Keratinocyte (primary cell): ENCODE results near the gene TUSC2. TPM values are rescaled to one million over a fixed set of nuclear protein-coding genes. Genes with fewer than 3 reads are reported as not detected.

Experiments used
- DNase-seq: peaks from one replicate; pipeline ENCODE4 v3.0.0-alpha.2; 2011; ENCODE audit warnings: low read depth, missing footprints, low spot score
- FAIRE-seq: peaks from 2 replicates; lab custom pipeline; 2011; peaks lifted over from hg19 to GRCh38; lab: Jason Lieb, UNC
- H2AFZ ChIP-seq: 2 replicates; pipeline ENCODE4 v1.6.0; 2012; ENCODE audit warnings: low read length, control low read depth, inconsistent platforms; ENCODE audit not compliant: control insufficient read depth
- H3K27ac ChIP-seq: 2 replicates; pipeline ENCODE4 v1.5.1; 2011; ENCODE audit warnings: low read length; ENCODE audit not compliant: control insufficient read depth, insufficient read depth
- H3K27me3 ChIP-seq: 3 replicates; pipeline ENCODE4 v1.6.0; 2011; ENCODE audit warnings: low read length; ENCODE audit not compliant: control insufficient read depth, insufficient read depth; ENCODE audit errors: extremely low read depth
- H3K36me3 ChIP-seq, 2 experiments: 2 replicates in 1 of 2; 3 replicates in 1 of 2; pipeline ENCODE4 v1.5.1; 2011; ENCODE audit warnings: low read length in 2 of 2, mild to moderate bottlenecking in 1 of 2; ENCODE audit not compliant: control insufficient read depth in 2 of 2, insufficient read depth in 2 of 2; ENCODE audit errors: extremely low read depth in 1 of 2
- H3K4me1 ChIP-seq: 3 replicates; pipeline ENCODE4 v1.5.1; 2011; ENCODE audit warnings: low read length; ENCODE audit not compliant: control insufficient read depth, insufficient read depth; ENCODE audit errors: extremely low read depth
- H3K4me2 ChIP-seq: 3 replicates; pipeline ENCODE4 v1.6.0; 2011; ENCODE audit warnings: low read depth, low read length; ENCODE audit not compliant: control insufficient read depth, insufficient read depth; ENCODE audit errors: extremely low read depth
- H3K4me3 ChIP-seq, 3 experiments: fragments of 200-600 bp in 1 of 3; sonication (generic) in 1 of 3; 2 replicates in 2 of 3; 3 replicates in 1 of 3; pipeline ENCODE4 v1.5.1; 2011 to 2016; ENCODE audit warnings: low read length in 3 of 3, mild to moderate bottlenecking in 3 of 3, control low read depth in 2 of 3, inconsistent platforms in 1 of 3, low read depth in 1 of 3, mixed read lengths in 1 of 3, mixed run types in 1 of 3, moderate library complexity in 1 of 3; ENCODE audit not compliant: control insufficient read depth in 2 of 3, insufficient read depth in 2 of 3; ENCODE audit errors: extremely low read depth in 1 of 3
- H3K79me2 ChIP-seq: 2 replicates; pipeline ENCODE4 v1.6.0; 2012; ENCODE audit warnings: low read length; ENCODE audit not compliant: control insufficient read depth, insufficient read depth
- H3K9ac ChIP-seq: 3 replicates; pipeline ENCODE4 v1.6.0; 2011; ENCODE audit warnings: low read length; ENCODE audit not compliant: control insufficient read depth, insufficient read depth; ENCODE audit errors: extremely low read depth
- H3K9me1 ChIP-seq: 3 replicates; pipeline ENCODE4 v1.6.0; 2011; ENCODE audit warnings: low read length; ENCODE audit not compliant: control insufficient read depth, insufficient read depth; ENCODE audit errors: extremely low read depth
- H3K9me3 ChIP-seq: 2 replicates; pipeline ENCODE4 v1.5.1; 2012; ENCODE audit warnings: low read depth, low read length; ENCODE audit not compliant: control insufficient read depth
- H4K20me1 ChIP-seq: 3 replicates; pipeline ENCODE4 v1.6.0; 2011; ENCODE audit warnings: low read length; ENCODE audit not compliant: control insufficient read depth, insufficient read depth; ENCODE audit errors: extremely low read depth
- EZH2 ChIP-seq: IDR thresholded peaks from one replicate; pipeline ENCODE4 v1.6.1; 2012; ENCODE audit warnings: inconsistent platforms, mild to moderate bottlenecking, low read length, moderate library complexity
- dilution Hi-C: fragments of 300-500 bp; cut with MboI; formaldehyde crosslinking; loops from one replicate; pipeline ENCODE4 v1.7.0; 2020; ENCODE audit warnings: low sequenced_read_pairs; ENCODE audit not compliant: extremely low pct_ligation_motif_present
- polyA plus RNA-seq, 5 experiments: library from polyadenylated mRNA; depleted of rRNA in 3 of 5; stranded (reverse) in 3 of 5; stranded (forward) in 1 of 5; unstranded in 1 of 5; fragments of >200 nt; gene quantifications; 1 replicate in 1 of 5; 2 replicates in 3 of 5; 3 replicates in 1 of 5; pipeline versions ENCODE4 v1.2.1 to v1.2.3, GENCODE V29; 2011 to 2012; ENCODE audit warnings: missing spikeins in 2 of 5, low read depth in 1 of 5, low replicate concordance in 1 of 5
- TF ChIP-seq, protein P1 (sequence below), 3 experiments: IDR thresholded peaks in 1 of 3; conservative IDR thresholded peaks in 1 of 3; optimal IDR thresholded peaks in 1 of 3; 2 replicates in 2 of 3; 3 replicates in 1 of 3; pipeline versions ENCODE3 to v1.5.1; 2011; ENCODE audit warnings: low read length in 3 of 3, mild to moderate bottlenecking in 3 of 3, moderate library complexity in 2 of 3, control low read depth in 1 of 3, inconsistent platforms in 1 of 3; ENCODE audit not compliant: insufficient read depth in 2 of 3; ENCODE audit errors: extremely low read depth in 1 of 3

Gene TUSC2
- polyA plus RNA-seq, 1 donor (not counting 4 experiments of a cell fraction or from before 2014, with no cell fraction given) = 30.5 TPM

- no peaks in the 10 kb centered on the region for H3K27me3 ChIP-seq
- no peak for DNase-seq
- H3K9me1 ChIP-seq = peaks cover 2% of the 10 kb centered on the region
- peaks cover 44% of the 10 kb centered on the region for H3K79me2 ChIP-seq
- dilution Hi-C loops = no loop called here
- H4K20me1 ChIP-seq = peaks cover 6% of the 10 kb centered on the region
- H3K36me3 ChIP-seq = peaks cover 14 to 21% of the 10 kb centered on the region in 2 experiments
- peaks cover 28% of the 10 kb centered on the region for H3K4me1 ChIP-seq
- H3K4me2 ChIP-seq = peak overlapping the region; percentile 88
- no peak for TF ChIP-seq EZH2
- TF ChIP-seq, protein P1, sequence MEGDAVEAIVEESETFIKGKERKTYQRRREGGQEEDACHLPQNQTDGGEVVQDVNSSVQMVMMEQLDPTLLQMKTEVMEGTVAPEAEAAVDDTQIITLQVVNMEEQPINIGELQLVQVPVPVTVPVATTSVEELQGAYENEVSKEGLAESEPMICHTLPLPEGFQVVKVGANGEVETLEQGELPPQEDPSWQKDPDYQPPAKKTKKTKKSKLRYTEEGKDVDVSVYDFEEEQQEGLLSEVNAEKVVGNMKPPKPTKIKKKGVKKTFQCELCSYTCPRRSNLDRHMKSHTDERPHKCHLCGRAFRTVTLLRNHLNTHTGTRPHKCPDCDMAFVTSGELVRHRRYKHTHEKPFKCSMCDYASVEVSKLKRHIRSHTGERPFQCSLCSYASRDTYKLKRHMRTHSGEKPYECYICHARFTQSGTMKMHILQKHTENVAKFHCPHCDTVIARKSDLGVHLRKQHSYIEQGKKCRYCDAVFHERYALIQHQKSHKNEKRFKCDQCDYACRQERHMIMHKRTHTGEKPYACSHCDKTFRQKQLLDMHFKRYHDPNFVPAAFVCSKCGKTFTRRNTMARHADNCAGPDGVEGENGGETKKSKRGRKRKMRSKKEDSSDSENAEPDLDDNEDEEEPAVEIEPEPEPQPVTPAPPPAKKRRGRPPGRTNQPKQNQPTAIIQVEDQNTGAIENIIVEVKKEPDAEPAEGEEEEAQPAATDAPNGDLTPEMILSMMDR (optimal IDR thresholded peaks at IDR 0.05 in 1 of 3, IDR thresholded peaks at IDR 0.05 in 1 of 3, conservative IDR thresholded peaks at IDR 0.05 in 1 of 3; ENCODE audit: extremely low read depth in 1 of 3, insufficient read depth in 2 of 3, low read length in 3 of 3) = no peak
- no peaks in the 10 kb centered on the region for H3K9me3 ChIP-seq
- H3K27ac ChIP-seq = no peak overlapping the region
- H3K9ac ChIP-seq = no peak overlapping the region
- FAIRE-seq = peak; percentile 41
- peak overlapping the region; percentile 72 for H2AFZ ChIP-seq
- peak overlapping the region in 1 of 3 experiments; percentile 78 for H3K4me3 ChIP-seq
Measured at GRCh38 chr3:50359760-50360110, 31.7 kb upstream of the TUSC2 start.

DNA sequence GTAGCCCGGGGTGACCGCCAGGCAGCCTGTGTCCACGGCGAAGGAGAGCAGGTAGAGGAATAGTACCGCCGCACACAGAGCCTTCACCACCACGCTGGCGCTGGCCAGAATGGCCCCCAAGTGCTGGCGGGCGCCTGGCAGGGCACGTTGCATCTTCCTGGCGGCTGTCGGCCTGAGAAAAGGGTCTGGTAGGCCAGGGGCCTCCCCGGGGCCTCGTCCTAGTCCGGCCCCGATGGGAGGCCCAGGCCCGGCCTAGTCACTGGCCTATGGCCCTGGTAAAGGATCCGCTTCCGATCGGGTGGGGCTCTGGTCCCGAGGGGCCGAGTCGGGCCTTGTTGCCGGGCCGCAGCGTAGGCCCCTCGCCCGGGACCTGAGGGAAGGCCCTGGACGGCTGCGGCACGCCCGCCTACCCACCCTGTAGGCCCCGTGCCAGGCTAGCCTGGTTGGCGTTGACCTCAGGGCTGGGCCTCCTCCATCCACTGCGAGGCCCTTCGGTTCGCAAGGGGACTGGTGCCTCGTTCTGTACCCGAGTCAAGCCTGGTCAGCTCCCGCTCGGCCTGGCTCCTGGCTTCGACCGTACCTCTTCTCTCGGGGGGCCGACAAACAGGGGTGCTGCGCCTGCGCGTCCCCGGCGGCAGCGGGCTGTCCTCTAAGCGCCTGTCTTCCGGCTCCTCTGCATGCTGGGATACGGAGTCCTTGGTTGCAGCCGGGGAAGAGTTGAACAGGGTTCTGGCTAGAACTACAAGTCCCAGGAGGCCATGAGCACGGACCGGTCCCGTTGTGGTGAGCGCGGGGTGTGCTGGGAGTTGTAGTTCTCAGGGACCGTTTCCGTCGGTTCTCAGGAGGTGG is 31.1 kb upstream of the TUSC2 start, which contains the start of gene TMEM115:
Gene TMEM115, minus strand, starts transcription at position 611 of the 849 bp plus-strand sequence. Its CDS starts 458 bp downstream, at position 153.
- H4K20me1 ChIP-seq = peaks cover 6% of the 10 kb centered on the region
- H3K79me2 ChIP-seq = peaks cover 44% of the 10 kb centered on the region
- H3K27ac ChIP-seq = peak within 1 kb of the TSS; percentile 85
- peaks cover 2% of the 10 kb centered on the region for H3K9me1 ChIP-seq
- DNase-seq (peak; percentile 95), FAIRE-seq (peak; percentile 85)
- dilution Hi-C loops = no loop called here
- TF ChIP-seq, protein P1 (optimal IDR thresholded peaks at IDR 0.05 in 1 of 3, IDR thresholded peaks at IDR 0.05 in 1 of 3, conservative IDR thresholded peaks at IDR 0.05 in 1 of 3; ENCODE audit: extremely low read depth in 1 of 3, insufficient read depth in 2 of 3, low read length in 3 of 3) = no peak
- no peak for TF ChIP-seq EZH2
- H2AFZ ChIP-seq = peak within 1 kb of the TSS; percentile 90
- peak within 1 kb of the TSS; percentile 93 for H3K9ac ChIP-seq
- peak within 1 kb of the TSS; percentile 78 to 88 (median 86) for H3K4me3 ChIP-seq
- no peaks in the 10 kb centered on the region for H3K27me3 ChIP-seq
- peak within 1 kb of the TSS; percentile 88 for H3K4me2 ChIP-seq
- H3K36me3 ChIP-seq = peaks cover 17 to 21% of the 10 kb centered on the region in 2 experiments
- peaks cover 28% of the 10 kb centered on the region for H3K4me1 ChIP-seq
- no peaks in the 10 kb centered on the region for H3K9me3 ChIP-seq
